ENCODE results near the gene AKAP9.
"Not testable (repeated sequence)": the region's sequence is repeated elsewhere in the genome, so short reads cannot be mapped to it uniquely, and the experiment has no call there.

AKAP9 gene

DNA sequence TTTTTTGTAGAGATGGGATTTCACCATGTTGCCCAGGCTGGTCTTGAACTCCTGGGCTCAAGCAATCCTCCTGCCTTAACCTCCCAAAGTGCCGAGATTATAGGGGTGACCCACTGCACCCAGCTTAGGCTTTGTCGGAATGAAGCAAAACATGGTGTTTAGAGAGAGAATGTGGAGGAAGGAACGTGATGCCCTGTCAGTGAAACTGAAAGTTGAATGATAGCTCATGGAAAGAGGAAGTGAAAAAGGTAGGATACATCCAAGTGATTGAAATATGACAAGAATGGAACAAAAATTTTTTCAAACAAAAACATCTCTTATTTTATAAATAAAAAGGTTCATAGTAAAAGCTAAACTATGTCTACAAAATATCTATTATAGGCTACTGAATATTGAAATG, 5.9 kb downstream of the AKAP9 start:
- no peak for DNase-seq (ENCODE audit: low read depth)

DNA sequence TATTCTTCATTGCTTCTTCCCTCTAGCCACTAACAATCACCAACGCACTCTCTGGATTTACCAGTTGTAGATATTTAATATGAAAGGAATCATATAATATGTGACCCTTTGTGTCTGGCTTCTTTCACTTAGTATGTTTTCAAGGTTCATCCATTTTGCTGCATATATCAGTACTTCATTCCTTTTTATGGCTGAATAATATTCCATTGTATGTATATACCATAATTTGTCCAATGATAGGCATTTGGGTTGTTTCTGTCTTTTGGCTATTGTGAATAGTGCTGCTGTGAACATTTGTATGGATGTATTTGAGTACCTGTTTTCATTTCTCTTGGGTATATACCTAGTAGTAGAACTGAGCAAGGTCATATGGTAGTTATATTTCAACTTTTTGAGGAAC, 7.3 kb downstream of the AKAP9 start:
- DNase-seq (ENCODE audit: low read depth) = no peak

DNA sequence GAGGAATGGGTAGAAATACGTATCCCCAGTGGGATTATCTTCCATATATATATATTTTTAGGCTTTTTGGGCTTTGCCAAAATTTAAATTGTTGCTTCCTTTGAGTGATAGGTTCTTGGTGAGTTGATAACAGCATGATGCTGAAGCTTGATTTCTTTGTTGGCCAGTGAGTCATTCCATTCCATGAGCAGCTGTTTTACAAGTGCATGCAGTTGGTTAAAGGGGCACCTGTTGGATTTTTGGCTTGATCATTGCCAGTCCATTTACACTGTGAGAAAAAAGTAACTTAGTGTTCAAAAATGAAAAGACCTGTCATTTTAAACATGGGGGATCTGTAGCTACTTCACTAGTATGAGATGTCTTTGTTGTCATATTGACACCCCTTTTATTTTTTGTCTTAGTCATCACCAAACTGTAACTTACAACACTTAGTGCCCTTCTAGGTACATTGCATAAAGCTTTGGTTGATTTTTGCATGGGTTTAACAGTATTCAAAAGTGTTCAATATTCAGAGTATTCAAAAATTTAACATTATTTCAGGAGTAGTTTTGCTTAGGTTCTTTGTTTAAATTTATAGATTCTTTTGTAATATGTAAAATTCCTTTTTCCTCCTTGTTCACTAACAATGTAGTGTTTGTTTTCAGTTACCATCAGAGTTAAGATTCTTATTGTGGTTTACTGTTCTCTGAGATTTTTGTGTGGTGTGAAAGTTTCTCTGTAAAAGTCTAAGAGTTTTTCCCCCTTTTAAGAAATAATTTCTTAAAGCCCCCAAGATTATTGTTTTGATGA, 8.8 kb downstream of the AKAP9 start:
- DNase-seq (ENCODE audit: low read depth) = no peak

DNA sequence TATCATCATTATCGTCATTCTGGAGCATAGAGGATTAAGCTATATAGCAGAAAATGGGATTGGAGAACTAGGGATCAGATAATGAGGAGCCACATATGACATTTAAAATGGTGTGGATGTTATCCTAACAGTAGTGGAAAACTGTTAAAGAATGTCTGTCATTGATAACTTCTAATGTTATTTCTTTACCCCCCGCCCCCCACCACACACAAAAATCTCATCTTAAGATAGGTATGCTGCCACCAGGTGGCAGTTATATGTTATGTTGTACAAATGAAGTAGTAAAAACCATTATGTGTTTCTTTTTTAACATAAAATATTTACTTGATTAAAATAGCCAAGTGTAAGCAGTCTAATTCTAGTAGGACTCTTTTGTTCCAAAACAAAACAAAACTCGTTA, 13.0 kb downstream of the AKAP9 start:
- no peak for DNase-seq (ENCODE audit: low read depth)

DNA sequence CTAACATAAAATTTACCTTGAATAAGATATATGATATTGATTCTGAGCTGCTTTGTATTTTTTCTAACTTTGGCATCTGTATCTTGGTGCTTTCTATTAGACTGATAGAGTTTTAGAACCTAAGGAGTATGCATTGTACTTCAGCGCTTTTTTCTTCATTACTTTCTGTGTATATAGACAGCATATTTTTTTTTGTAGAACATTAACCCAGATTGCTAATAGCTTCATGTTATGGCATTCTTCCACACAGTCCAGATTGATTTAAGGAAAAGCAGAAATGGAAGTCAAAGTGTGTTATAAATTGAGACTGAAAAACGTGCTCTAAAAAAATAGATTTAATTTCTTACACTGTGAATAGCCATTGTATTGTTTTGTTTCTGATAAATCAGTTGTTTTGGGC, 15.8 kb downstream of the AKAP9 start:
- not testable (repeated sequence) for DNase-seq (ENCODE audit: low read depth)

DNA sequence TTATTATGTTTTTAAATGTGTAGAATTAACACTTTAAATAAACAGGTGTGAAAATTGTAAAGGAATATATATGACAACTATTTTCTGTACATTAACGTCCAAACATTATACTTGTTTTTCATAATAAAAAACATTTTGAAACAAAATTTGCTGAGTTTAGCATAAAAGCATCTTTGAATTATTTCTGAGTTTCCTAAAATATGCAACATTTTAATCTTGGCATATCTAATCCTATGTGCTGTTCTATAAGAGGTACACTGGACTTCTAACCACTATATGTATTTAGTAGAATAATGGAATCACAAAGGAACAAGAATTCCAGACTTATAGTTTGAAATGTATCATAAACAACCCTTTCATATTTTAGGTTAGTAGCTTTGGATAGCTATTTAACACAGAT, 16.6 kb downstream of the AKAP9 start:
- DNase-seq (ENCODE audit: low read depth) = no peak

DNA sequence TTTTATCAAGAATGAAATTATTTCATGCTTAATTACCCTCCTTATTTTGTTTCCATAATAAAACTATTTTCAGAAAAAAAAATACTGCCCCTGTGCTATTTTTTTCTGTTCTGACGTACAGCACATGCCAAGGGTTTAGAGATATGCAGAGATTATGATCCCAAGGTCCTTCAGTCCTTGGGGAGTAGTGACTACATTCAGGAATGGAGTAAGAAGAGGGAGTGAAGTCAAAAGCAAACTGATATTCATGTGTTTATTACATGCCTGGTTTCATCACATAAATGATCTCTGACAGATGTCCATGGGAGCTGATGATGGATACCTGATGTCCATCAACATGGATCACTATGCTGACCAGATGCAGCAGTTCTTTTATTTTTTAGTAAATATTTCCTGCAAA, 17.2 kb downstream of the AKAP9 start:
- DNase-seq (ENCODE audit: low read depth) = no peak

DNA sequence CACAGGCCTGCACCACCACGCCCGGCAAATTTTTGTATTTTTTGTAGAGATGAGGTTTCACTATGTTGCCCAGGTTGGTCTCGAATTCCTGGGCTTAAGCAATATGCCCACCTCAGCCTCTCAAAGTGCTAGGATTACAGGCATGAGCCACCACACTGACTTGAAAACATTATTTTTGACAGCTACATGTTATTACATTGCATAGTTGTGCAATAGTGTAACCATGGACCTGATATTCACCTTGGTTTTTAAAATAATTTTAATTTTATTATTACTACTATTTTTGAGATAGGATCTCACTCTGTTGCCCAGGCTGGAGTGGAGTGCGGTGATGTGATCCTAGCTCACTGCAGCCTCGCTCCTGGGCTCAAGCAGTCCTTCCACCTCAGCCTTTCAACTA, 18.4 kb downstream of the AKAP9 start:
- no peak for DNase-seq (ENCODE audit: low read depth)

DNA sequence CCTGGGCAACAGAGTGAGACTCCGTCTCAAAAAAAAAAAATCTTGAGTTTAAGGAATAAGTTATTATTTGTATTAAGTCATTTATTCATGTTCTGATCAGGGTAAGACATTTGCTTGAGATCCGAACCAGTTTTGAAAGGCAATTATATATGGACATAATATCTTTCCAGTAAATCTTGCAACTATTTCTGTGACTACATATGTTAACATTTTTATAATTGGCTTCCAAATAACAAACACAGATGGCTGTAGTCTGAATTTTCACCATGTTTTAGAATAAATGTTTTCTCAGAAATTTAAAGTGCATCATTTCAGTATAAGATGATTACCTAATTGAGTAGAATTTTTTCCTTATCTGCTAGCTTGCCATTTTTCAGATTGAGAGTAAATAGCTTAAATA, 21.2 kb downstream of the AKAP9 start:
- no peak for DNase-seq (ENCODE audit: low read depth)

DNA sequence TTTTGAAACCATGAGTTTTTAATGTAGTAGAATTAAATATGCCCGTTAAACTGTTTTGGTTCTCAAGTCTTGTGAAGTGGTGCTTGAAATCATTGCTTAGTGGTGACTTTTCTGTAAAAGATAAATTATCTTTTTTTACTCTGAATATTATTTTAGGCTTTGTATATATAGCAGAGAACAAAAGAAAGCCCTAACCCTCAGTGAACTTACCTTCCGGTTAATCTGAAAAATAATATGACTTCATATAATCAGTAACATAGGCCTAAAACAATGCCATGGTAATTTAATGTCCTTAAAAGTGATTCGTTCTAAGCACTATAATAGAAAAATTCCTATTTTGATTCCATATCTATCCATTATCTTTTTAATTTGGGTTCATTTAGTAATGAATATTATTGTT, 21.8 kb downstream of the AKAP9 start:
- DNase-seq (ENCODE audit: low read depth) = no peak

DNA sequence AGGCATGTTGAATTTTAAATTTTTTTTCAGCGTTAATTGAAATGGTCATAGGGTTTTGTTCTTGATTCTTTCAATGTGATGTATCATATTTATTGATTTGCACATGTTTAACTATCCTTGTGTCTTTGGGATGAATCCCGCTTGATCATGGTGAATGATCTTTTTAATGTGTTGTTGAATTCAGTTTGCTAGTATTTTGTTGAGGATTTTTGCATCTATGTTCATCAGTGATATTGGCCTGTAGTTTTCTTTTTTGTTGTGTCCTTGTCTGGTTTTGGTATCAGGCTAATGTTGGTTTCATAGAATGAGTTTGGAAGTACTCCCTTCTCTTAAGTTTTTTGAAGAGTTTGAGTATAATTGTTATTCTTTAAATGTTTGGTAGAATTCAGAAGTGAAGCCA, 26.9 kb downstream of the AKAP9 start:
- DNase-seq (ENCODE audit: low read depth) = not testable (repeated sequence)

DNA sequence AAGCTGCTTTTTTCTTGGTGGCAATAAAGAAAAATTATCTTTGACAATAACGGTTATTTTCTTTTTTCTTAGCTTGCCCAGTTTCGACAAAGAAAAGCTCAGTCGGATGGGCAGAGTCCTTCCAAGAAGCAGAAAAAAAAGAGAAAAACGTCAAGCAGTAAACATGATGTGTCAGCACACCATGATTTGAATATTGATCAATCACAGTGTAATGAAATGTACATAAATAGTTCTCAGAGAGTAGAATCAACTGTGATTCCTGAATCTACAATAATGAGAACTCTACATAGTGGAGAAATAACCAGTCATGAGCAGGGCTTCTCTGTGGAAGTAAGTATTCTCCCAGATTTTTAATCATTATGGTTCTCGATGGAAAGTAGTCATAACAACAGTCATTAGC, 33.0 kb downstream of the AKAP9 start:
- DNase-seq (ENCODE audit: low read depth) = no peak

DNA sequence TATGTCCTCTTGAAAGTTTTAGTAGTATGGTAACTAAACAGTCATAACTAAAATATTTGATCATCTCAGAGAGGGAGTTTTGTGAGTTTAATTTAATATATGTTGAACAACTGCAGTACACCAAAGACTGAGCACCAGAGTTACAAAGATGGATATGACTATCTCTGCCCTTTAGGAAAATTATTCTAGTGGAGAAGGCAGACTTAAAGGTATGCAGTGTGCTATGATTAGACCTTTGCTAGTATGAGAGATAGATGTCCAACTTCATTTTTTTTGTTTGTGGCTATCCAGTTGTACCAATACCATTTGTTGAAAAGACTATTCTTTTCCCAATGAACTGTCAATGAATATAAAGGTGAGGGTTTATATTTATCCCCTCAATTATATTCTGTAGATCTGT, 33.4 kb downstream of the AKAP9 start:
- DNase-seq (ENCODE audit: low read depth) = no peak

DNA sequence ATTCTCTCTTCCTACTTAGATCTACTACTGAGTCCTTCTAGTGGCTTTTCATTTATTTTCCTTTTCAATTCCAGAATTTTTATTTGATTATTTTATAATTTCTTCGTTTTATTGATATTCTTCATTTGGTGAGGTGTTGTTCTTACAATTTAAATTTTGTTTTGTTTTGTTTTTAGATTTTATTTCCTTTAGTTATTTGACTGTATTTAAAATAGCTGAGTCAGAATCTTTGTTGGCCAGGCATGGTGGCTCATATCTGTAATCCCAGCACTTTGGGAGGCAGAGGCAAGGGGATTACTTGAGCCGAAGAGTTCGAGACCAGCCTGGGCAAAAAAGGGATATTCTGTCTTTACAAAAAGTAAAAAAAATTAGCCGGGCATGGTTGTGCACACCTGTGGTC, 36.1 kb downstream of the AKAP9 start:
- no peak for DNase-seq (ENCODE audit: low read depth)

DNA sequence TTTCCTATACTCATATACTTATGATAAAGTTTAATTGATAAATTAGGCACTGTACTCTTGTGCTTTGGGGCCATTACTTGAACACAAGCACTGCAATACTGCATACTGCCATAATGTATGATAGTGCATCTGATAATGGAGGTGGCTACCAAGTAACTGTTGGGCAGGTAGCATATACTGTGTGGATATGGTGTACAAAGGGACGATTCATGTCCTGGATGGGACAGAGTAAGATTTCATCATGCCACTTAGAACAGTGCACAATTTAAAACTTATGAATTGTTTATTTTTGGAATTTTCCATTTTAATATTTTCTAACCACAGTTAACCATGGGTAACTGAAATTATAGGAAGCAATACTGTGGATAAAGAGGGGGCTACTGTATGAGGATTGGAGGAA, 38.9 kb downstream of the AKAP9 start:
- DNase-seq (ENCODE audit: low read depth) = no peak

DNA sequence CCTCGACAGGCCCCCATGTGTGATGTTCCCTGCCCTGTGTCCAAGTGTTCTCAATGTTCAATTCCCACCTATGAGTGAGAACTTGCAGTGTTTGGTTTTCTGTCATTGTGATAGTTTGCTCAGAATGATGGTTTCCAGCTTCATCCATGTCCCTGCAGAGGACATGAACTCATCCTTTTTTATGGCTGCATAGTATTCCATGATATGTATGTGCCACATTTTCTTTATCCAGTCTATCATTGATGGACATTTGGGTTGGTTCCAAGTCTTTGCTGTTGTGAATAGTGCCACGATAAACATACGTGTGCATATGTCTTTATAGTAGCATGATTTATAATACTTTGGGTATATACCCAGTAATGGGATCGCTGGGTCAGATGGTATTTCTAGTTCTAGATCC, 41.7 kb downstream of the AKAP9 start:
- not testable (repeated sequence) for DNase-seq (ENCODE audit: low read depth)

DNA sequence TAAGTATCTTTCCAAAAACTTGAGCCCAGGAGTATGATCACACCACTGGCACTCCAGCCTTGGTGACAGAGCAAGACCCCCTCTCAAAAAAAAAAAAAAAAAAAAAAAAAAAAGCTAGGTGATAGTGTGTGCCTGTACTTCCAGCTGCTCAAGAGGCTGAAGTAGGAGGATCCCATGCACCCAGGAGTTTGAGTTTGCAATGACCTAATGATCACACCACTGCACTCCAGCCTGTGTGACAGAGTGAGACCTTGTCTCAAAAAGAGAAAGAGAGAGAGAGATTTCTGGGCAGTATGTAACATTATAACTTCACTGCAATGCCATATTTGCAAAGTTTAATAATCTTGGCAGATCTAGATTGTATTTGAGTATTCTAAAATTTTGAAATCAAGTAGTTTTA, 47.6 kb downstream of the AKAP9 start:
- no peak for DNase-seq (ENCODE audit: low read depth)

DNA sequence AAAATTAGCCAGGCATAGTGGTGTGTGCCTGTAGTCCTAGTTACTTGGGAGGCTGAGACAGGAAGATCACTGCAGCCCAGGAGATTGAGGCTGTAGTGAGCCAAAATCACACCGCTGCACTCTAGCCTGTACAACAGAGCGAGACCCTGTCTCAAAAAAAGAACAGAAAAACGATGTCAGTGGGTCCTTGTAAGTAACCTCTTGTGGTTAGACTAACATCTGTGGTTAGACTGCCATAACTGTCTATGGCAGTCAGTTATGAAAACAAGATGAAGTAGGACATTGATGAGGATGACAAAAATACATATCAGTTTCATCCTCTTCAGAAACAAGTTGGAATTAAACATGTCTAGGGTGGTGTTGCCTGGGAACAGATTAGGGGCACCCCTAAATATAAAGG, 53.3 kb downstream of the AKAP9 start:
- no peak for DNase-seq (ENCODE audit: low read depth)

DNA sequence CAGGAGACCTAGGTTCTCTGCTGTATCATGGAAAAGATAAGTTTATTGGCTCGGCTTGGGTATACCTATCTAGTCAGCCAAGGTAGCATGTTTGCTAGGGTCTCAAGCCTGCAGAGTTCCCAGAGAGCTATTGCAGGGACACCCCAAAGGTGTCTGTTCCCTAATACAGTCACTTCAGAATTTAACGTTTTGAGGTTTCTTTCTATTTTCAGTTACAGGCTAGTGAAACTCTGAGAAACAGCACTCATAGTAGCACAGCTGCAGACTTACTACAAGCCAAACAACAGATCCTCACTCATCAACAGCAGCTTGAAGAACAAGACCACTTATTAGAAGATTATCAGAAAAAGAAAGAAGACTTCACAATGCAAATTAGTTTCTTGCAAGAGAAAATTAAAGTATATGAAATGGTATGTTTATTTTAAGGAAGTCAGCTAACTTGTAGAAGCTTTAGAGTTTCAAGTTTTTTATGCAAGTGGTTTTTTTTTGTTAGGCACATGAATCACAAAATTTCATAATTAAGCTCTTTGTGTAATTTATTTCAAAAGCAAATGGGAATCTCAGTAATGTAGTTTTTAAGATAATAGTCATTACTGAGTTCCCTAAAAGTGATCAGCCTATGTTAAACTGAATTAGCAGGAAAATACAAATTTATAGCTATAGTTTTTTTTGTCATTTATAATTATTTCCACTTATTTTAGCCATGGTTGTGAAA, 54.9 kb downstream of the AKAP9 start:
- no peak for DNase-seq (ENCODE audit: low read depth)

DNA sequence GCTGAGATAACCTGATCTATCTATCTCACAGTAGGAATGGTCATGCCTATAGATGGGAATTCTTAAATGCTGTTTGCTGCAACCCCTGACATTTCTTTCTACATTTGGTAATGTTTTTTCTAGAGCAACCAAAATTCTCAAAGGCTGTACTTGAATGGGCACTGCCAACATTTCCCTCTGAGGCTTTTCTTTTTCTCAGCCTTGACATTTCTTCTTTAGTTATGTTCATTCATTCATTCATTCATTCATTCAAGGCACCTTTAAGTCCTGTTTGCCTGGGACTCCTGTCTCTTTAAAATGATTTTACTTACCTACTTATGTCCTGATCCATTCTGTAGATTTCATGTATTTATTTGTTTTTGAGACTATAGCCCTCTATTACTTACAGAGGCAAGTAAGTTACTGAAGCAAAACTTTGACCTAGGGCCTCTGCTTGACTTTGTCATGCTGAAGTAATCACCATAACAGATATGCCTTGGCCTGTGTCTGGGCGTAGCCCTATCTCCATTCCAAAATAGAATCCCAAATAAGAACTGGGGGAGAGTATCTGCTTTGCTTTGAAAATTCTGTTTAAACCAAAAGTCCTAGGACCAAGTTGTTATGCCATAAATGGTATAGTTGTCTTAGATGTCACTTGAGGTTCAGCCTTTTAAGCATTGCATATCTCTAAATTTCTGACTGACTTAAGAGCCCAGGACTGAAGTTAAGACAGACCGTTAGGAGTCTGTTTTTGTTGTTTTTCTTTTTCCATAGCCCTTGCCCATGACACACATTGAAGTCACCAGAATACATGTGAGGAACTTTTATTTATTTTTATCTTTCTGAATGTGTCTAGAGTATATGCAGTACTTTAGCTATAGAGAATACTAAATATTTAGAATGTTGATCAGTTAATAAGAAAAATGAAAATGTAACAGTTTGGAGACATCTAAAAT, 59.2 kb downstream of the AKAP9 start:
- no peak for DNase-seq (ENCODE audit: low read depth)

DNA sequence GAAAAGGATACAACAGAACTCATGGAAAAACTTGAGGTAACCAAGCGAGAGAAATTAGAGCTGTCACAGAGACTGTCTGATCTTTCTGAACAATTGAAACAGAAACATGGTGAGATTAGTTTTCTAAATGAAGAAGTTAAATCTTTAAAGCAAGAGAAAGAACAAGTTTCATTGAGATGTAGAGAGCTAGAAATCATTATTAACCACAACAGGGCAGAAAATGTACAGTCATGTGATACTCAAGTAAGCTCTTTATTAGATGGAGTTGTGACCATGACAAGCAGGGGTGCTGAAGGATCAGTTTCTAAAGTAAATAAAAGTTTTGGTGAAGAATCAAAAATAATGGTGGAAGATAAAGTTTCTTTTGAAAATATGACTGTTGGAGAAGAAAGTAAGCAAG, 62.1 kb downstream of the AKAP9 start:
- no peak for DNase-seq (ENCODE audit: low read depth)

DNA sequence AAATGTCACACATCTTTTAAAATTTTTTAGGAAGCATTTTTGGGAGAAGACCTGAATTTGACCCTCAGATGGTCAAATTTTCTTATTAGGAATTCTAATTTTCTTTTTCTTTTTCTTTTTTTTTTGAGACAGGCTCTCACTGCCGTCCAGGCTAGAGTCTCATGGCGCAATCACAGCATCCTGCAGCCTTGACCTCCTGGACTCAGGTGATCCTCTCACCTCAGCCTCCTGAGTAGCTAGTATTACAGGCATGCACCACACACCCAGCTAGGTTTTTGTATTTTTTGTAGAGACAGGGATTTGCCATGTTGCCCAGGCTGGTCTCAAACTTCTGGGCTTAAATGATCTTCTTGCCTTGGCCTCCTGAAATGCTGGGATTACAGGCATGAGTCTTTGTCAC, 65.4 kb downstream of the AKAP9 start:
- DNase-seq (ENCODE audit: low read depth) = no peak

DNA sequence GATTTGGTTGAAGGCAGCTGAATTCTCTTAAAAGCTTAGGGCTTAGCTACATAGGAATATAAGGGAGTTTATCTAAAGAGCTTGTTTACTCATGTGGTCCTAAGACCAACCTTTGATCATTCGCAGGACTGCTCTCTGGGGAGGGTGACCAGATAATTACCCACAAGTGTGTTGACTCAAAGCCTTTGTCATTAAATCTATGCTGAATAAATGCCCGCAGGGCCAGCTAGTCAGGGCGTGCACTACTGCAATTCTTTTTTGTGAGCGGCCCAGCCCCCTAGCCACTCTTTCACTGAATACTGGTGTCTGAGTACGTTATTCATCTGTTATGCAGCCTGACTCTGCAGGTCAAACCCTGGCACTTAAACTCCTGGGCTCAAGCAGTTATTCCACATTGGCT, 69.6 kb downstream of the AKAP9 start:
- DNase-seq (ENCODE audit: low read depth) = no peak

All from stimulated activated CD8-positive, alpha-beta memory T cell treated with anti-CD3 and anti-CD28 coated beads, Interleukin-12 subunit alpha, Interleukin-12 subunit beta, amount 100 ng/mL, for 4 hours (primary cell).